ENCODE data around the gene HINFP. TPM values are rescaled to one million over a fixed set of nuclear protein-coding genes. Genes with fewer than 3 reads are reported as not detected.
"Not testable (repeated sequence)": the region's sequence is repeated elsewhere in the genome, so short reads cannot be mapped to it uniquely, and the experiment has no call there.

Gene HINFP
- total RNA-seq, 1 donor from 2014 or later, result 18.3 TPM

DNA sequence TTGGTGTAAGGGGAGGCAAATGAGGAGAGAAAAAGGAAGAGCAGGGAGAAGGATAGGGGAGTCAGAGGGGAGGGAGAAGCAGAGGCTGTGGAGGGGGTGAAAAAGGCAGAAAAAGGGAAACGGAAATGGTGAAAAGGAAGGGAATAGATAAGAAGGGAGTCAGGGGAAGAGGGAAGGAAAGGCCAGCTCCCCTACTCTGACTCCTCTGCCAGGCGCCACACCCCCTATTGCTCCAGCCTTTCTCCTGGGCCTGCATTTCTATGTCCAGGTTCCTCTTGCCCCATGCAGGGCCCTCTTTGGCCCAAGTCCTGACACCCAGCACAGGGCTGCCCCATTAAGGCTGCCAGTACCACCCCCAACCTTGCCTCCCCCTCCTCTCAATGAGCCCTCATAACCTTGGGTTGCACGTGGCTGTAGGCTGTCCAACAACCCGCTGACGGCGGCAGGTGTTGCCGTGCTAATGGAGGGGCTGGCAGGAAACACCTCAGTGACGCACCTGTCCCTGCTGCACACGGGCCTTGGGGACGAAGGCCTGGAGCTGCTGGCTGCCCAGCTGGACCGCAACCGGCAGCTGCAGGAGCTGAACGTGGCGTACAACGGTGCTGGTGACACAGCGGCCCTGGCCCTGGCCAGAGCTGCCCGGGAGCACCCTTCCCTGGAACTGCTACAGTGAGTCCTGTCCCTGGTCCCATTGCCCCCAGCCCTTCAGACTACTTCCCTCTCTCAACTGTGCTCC lies 60.5 kb downstream of the HINFP start:
- Histone ChIP-seq H3K9me3 (ENCODE audit: control insufficient read depth in 3 of 3, low read length in 3 of 3) (no peaks in the 10 kb centered on the region), H3K27ac (ENCODE audit: low read depth, low read length) (no peak overlapping the region), H3K36me3 (ENCODE audit: control insufficient read depth in 3 of 3, insufficient read depth in 3 of 3, low read length in 3 of 3) (peaks cover 28 to 35% (median 31%) of the 10 kb centered on the region in 3 donors), H3K9ac (ENCODE audit: low read depth in 1 of 3, low read length in 3 of 3) (no peak overlapping the region), H3K4me3 (ENCODE audit: low read length in 3 of 3) (no peak overlapping the region), H3K4me1 (ENCODE audit: control insufficient read depth in 3 of 3, insufficient read depth in 3 of 3, low read length in 3 of 3) (no peaks in the 10 kb centered on the region), H3K27me3 (ENCODE audit: control insufficient read depth in 3 of 3, insufficient read depth in 3 of 3, low read length in 3 of 3) (peaks cover 0 to 8% (median 6%) of the 10 kb centered on the region in 3 donors)

DNA sequence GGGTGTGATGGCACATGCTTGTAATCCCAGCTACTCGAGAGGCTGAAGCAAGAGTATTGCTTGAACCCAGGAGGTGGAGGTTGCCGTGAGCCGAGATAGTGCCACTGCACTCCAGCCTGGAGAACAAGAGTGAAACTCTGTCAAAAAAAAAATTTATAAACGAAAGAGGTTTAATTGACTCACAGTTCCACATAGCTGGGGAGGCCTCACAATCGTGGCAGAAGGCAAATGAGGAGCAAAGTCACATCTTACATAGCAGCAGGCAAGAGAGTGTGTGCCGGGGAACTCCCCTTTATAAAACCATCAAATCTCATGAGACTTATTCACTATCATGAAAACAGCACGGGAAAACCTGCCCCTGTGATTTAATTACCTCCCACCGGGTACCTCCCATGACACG lies 63.0 kb downstream of the HINFP start:
- Histone ChIP-seq H3K36me3 (ENCODE audit: control insufficient read depth in 3 of 3, insufficient read depth in 3 of 3, low read length in 3 of 3) (peaks cover 24 to 29% (median 26%) of the 10 kb centered on the region in 3 donors), H3K27me3 (ENCODE audit: control insufficient read depth in 3 of 3, insufficient read depth in 3 of 3, low read length in 3 of 3) (peaks cover 0 to 15% (median 6%) of the 10 kb centered on the region in 3 donors)
- H3K4me3 ChIP-seq (ENCODE audit: low read length in 3 of 3); H3K4me1 ChIP-seq (ENCODE audit: control insufficient read depth in 3 of 3, insufficient read depth in 3 of 3, low read length in 3 of 3); H3K27ac ChIP-seq (ENCODE audit: low read depth, low read length); H3K9me3 ChIP-seq (ENCODE audit: control insufficient read depth in 3 of 3, low read length in 3 of 3); H3K9ac ChIP-seq (ENCODE audit: low read depth in 1 of 3, low read length in 3 of 3): not testable (repeated sequence)

Other genes starting within 250 kb of the HINFP start
- not detected for gene CXCR5, start 237.7 kb upstream of the HINFP start, total RNA-seq
- gene BCL9L, start 195.7 kb upstream of the HINFP start, total RNA-seq, result 24.0 TPM
- not detected for gene UPK2, start 165.3 kb upstream of the HINFP start, total RNA-seq
- not detected for gene FOXR1, start 149.8 kb upstream of the HINFP start, total RNA-seq
- gene CENATAC, start 123.4 kb upstream of the HINFP start, total RNA-seq, result 8.4 TPM
- gene RPS25, start 103.2 kb upstream of the HINFP start, total RNA-seq, result 1,590 TPM
- 39.1 TPM for gene TRAPPC4, start 102.8 kb upstream of the HINFP start, total RNA-seq
- gene SLC37A4, start 90.7 kb upstream of the HINFP start, total RNA-seq, result 6.8 TPM
- gene HYOU1, start 64.4 kb upstream of the HINFP start, total RNA-seq, result 23.0 TPM
- gene VPS11, start 53.8 kb upstream of the HINFP start, total RNA-seq, result 21.4 TPM
- gene HMBS, start 36.7 kb upstream of the HINFP start, total RNA-seq, result 6.8 TPM
- gene DPAGT1, start 19.7 kb upstream of the HINFP start, total RNA-seq, result 8.4 TPM
- 2.1 TPM for gene C2CD2L, start 14.2 kb upstream of the HINFP start, total RNA-seq
- gene ABCG4, start 27.5 kb downstream of the HINFP start, total RNA-seq, result under 0.01 TPM
- gene NLRX1, start 47.1 kb downstream of the HINFP start, total RNA-seq, result 17.2 TPM
- under 0.01 TPM for gene NHERF4, start 63.9 kb downstream of the HINFP start, total RNA-seq
- 9.9 TPM for gene CBL, start 84.8 kb downstream of the HINFP start, total RNA-seq
- gene MCAM, start 195.6 kb downstream of the HINFP start, total RNA-seq, result 120 TPM
- 2.1 TPM for gene RNF26, start 212.9 kb downstream of the HINFP start, total RNA-seq
- 17.2 TPM for gene C1QTNF5, start 219.3 kb downstream of the HINFP start, total RNA-seq
- gene MFRP, start 225.1 kb downstream of the HINFP start, total RNA-seq, result not detected